HG03097 (cell line): ENCODE results near the gene HRH1.
"Not testable (repeated sequence)": the region's sequence is repeated elsewhere in the genome, so short reads cannot be mapped to it uniquely, and the experiment has no call there.

ENCODE experiments used
- ATAC-seq: cut with Tn5 transposase; IDR thresholded peaks from one replicate; pipeline ENCODE4 v1.9.1; 2021; ENCODE audit not compliant: unreplicated experiment, low FRiP score

Gene HRH1

GRCh38 chr3:11154036-11154952 is at the start of gene HRH1:
Gene HRH1 (plus strand): TSS chr3:11154493. CDS start chr3:11259038, 104,545 bp downstream.
- no peak for ATAC-seq

- ATAC-seq, result not testable (repeated sequence)
These were observed 41.0 kb upstream of the HRH1 start for GRCh38 chr3:11113316-11113715.

- no peak for ATAC-seq
These were observed 38.7 kb upstream of the HRH1 start for GRCh38 chr3:11115548-11115947.

- no peak for ATAC-seq
These were observed 37.8 kb upstream of the HRH1 start for GRCh38 chr3:11116336-11117059.

- no peak for ATAC-seq
These were observed 36.7 kb upstream of the HRH1 start for GRCh38 chr3:11117591-11117990.

- ATAC-seq, result no peak
These were observed 36.1 kb upstream of the HRH1 start for GRCh38 chr3:11118181-11118682.

- no peak for ATAC-seq
These were observed 34.0 kb upstream of the HRH1 start for GRCh38 chr3:11120091-11120805.

- ATAC-seq, result no peak
These were observed 27.6 kb upstream of the HRH1 start for GRCh38 chr3:11126653-11127052.

- no peak for ATAC-seq
These were observed 25.3 kb upstream of the HRH1 start for GRCh38 chr3:11128682-11129632.

- no peak for ATAC-seq
These were observed 23.9 kb upstream of the HRH1 start for GRCh38 chr3:11130385-11130784.

GRCh38 chr3:11131371-11131770 is 22.9 kb upstream of the HRH1 start:
- no peak for ATAC-seq

- not testable (repeated sequence) for ATAC-seq
These were observed 22.4 kb upstream of the HRH1 start for GRCh38 chr3:11131886-11132285.

GRCh38 chr3:11132861-11133260 is 21.4 kb upstream of the HRH1 start:
- ATAC-seq, result no peak

GRCh38 chr3:11134794-11135193 is 19.5 kb upstream of the HRH1 start:
- ATAC-seq, result no peak

- ATAC-seq, result no peak
These were observed 18.2 kb upstream of the HRH1 start for GRCh38 chr3:11136116-11136515.

GRCh38 chr3:11136830-11137626 is 17.3 kb upstream of the HRH1 start:
- no peak for ATAC-seq

- no peak for ATAC-seq
These were observed 16.7 kb upstream of the HRH1 start for GRCh38 chr3:11137627-11137959.

- no peak for ATAC-seq
These were observed 15.9 kb upstream of the HRH1 start for GRCh38 chr3:11138371-11138770.
